Measurements from ENCODE around the gene ST8SIA2.

- TF ChIP-seq CTCF (conservative IDR thresholded peaks at IDR 0.05) (no peak), ZFX (IDR thresholded peaks at IDR 0.05) (no peak)
Observed at GRCh38 chr15:92399271-92399950, 5.7 kb downstream of the ST8SIA2 start.

Measured in C4-2B (cell line).